COLO668 (cell line): Measurements from ENCODE around the gene HEATR9.
"Not testable (repeated sequence)": the region's sequence is repeated elsewhere in the genome, so short reads cannot be mapped to it uniquely, and the experiment has no call there.

ENCODE experiments used
- DNase-seq: peaks from one replicate; lab custom pipeline; 2025; ENCODE audit not compliant: unreplicated experiment; lab: John Stamatoyannopoulos, UW

HEATR9 gene, protein sequence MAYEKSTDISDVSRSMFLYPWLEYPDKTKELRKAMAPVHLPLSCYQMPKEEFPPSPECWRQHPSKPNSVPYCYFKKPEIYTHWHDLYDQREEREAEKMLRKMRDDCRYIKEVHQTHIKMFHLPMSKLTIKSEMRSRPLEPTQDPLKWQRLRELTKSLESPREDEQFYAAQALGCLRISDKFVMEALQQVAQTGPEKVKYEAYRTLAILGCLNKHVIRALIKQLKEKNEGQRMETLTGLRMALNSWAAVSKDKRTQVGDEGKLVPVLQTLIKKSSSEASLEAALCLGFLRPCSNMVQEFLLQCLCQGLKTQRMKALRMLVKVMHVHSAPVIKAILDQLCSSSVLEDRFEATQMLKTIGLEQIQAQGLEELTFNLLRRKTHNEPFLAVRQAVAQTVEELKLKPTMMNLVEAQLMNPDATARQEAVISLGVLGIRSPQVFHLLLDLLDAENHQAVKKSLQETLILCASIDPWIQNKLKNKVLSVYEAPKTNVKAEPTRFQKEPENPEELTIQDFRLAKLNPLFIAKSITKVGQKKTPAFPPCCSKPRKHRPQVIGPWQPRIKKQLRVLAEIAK

DNA sequence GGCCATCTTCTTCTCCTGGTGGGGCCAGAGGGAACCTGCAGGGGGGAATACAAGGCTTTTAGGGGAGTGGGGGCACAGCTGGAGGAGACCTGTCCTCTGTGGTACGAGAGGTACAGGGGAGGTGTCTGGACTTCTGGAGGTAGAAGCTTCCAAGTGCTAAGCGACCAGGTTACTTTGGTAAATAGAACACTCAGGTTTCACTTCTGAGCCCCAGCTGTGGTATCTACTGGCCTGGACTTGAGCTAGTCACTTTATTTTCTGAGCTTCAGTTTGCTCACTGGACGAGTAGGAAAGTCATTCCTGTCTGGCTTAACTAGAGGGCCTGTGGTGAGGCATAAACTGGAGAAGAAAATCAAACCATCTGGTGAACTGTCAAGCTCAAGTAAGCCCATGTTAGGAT is at the start of gene HEATR9:
Gene HEATR9, minus strand, starts transcription at position 155 of the 400 bp plus-strand sequence. Its CDS starts 149 bp downstream, at position 6.
- no peak for DNase-seq

DNA sequence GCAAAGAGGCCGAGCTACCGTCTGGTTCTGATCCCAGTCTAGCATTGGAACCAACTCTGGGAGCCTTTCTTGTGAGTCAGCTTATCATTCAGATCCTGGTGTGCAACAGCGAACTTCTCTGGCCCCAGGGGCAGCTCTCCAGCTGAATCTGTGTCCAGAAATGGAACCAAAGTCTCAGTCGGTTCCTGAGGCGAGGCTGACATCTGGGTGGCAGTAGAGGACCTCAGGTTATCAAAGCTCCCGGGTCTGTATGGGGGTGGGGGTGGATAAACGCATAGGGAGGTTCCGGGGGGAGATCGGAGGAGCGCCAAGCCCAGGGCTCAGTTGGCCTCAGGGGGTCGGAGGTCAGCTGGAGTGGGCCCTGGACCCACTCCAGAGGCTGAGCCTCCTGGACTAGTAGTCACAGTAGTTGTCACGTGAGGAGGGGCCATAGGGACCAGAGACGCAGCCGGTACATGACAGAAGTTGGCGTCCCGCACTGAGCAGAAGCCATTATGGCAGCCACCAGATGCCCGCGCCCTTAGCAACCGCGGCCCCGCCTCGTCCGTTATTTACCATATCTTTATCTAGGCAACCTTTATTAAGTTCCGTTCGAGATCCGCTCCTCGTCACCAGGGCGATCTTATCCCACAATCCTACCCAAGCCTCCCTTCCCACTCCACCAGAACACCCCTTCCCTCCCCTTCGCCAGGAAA is 49.0 kb upstream of the HEATR9 start:
- DNase-seq, result no peak

DNA sequence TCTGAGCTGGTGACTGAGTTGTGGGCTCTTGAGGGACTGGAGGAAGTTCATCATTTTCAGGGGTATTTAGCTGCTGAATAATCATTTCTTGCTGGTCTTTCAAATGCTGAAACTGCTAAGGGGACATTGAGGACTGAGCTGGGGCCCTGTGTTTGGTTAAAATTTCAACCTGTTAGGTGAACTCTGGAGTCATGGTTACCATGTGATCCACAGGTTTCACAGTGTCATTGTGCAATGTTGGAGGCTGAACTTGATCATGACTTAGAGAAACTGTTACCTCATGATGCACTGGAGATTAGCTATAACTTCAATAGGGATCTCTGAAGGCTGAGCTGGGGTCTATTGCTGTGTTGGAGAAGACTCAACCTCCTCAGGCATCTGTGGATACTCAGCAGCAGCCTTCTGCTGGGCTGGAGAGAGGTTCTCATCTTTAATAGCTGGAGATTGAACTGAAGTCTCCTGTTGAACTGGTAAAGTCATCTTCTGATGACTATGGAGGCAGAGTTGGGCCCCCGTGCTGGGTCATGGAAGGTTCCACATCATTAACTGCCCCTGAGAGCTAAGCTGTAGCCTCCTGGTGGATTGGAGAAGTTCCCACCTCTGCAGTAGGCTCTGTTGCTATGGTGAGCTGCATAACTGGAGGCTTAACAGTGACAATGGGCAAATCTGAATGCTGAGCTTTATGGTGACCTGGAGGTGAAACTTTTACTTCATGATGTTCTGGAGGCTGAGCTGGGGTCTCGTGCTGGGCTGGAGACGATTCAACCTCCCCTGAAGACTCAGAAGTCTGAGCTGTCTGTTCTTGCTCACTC is 46.7 kb upstream of the HEATR9 start:
- DNase-seq, result no peak

DNA sequence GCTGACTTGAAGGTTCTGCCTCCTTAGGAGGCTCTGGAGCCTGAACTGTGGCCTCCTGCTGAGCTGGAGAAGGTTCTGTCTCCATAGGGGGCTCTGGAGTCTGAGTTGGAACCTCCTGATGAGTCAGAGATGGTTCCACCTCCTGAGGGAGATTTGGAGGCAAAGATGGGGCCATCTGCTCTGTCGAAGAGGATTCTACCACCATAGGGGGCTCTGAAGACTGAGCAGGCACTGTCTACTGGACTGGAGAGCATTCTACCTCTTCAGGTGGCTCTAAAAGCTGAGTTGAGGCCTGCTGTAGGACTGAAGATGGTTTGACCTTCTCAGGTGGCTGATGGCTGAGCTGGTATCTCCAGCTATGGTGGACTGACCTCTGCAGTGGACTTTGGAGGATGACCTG is 45.7 kb upstream of the HEATR9 start:
- DNase-seq, result no peak

DNA sequence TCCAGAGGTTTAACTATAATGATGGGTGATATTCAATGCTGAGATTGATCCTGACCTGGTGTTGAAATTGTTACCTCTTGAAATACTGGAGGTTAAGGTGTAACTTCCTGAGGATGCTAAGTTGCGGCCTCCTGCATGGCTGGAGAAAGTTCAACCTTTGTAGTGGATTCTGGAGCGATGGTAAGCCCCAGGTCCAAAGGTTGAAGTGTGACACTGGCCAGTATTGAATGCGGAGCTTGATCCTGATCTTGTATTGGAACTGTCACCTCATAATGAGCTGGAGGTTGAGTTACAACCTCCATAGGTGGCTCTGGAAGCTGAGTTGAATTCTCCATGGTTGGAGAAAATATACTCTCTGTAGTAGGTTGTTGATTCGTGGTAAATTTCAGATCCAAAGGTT is 44.9 kb upstream of the HEATR9 start:
- no peak for DNase-seq

DNA sequence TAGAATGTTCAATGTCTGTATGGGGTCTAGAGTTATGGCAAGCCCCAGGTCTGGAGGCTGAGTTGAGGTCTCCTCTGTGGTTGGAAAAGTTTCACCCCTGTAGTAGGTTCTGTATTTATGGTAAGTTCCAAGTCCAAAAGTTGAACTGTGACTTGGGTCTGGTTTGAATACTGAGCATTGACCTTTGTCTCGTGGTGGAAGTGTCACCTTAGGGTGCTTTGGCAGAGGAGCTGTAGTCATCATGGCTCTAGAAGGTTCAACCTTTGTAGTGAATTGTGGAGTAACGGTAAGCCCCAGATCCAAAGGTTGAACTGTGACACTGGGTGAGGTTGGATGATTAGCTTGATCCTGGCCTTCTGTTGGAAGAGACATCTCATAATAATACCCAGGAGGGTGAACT is 44.3 kb upstream of the HEATR9 start:
- DNase-seq, result no peak

DNA sequence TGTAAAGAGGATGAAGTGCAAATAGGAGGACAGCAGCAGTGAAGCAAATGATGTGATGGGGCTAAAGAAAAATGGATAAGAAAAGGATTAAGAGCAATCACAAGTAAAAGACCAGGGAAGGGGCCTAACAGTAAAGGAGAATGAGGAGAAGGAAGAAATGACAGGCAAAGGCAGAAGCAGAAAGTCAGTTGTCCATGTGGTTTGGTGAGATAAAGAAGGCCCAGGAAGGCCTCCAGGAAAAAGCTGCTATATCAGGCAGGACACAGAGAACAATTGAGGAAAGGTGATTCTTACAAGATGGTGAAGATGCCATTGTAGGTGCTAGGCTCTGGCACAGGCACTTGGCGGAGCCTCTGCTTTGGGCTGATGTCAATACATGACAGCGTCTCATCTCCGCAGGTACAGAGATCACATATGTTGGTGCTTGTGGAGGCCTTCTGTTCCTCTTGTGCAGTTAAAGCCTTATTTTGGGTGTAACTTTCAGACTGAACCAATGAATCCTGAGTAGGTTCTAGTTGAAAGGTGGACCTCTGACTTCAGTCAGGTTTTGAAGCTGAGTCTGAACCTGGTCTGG is 43.7 kb upstream of the HEATR9 start:
- DNase-seq, result no peak

DNA sequence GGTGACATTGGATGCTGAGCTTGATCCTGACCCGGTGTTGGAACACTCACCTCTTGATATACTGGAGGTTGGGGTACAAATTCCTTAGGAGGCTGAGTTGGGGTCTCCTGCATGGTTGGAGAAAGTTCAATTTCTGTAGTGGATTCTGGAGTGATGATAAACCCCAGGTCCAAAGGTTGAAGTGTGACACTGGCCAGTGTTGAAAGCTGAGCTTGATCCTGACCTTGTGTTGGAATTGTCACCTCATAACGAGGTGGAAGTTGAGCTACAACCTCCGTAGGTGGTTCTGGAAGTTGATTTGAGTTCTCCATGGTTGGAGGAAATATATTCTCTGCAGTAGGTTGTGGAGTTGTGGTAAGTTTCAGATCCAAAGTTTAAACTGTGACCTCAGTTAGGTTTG is 40.7 kb upstream of the HEATR9 start:
- no peak for DNase-seq

DNA sequence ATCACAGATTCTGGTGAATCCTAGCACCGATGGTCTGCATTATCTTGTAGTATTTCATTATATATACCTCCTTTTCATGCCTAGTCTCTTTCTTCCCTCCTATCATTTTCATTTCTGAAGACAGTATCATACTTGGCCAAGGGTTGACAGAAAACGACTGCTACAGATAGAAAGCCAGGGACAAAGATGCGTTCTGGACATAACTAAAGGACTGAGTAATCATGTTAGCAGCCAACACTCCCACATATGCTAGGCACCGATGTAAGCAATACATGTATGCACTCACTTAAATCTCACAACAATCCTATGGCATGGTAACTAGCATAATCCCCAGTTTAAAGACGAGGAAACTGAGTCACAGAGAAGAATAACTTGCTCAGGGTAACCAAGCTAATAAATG is 39.0 kb upstream of the HEATR9 start:
- DNase-seq, result no peak

DNA sequence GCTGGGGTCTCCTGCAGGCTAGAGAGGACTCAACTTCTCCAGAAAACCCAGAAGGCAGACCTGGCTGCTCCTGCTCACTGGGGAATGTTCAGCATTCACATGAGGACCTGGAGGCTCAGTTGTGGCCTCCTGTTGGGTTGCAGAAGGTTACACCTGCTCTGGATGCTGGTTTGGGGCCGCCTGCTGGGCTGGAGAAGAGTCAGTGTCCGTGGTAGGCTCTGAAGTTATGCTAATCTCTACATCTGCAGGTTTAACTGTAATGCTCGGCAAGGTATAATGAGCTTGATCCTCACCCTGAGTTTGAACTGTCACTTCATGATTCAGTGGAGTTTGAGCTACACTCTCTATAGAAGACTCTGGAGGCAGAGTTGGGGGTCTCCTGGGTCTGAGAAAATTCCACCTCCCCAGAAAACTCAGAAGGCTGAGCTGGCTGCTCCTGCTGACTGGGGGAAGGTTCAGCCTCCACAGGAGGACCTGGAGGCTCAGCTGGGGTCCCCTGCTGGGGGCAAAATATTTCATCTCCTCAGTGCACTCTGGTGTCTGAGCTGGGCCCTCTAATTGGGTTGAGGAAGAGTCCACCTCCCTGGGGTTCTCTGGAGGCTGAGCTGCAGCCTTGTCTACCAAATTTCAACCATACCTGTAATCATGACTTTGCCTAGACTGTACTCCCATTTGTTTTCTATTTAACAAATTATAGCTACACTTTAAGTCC is 38.4 kb upstream of the HEATR9 start:
- DNase-seq, result no peak

DNA sequence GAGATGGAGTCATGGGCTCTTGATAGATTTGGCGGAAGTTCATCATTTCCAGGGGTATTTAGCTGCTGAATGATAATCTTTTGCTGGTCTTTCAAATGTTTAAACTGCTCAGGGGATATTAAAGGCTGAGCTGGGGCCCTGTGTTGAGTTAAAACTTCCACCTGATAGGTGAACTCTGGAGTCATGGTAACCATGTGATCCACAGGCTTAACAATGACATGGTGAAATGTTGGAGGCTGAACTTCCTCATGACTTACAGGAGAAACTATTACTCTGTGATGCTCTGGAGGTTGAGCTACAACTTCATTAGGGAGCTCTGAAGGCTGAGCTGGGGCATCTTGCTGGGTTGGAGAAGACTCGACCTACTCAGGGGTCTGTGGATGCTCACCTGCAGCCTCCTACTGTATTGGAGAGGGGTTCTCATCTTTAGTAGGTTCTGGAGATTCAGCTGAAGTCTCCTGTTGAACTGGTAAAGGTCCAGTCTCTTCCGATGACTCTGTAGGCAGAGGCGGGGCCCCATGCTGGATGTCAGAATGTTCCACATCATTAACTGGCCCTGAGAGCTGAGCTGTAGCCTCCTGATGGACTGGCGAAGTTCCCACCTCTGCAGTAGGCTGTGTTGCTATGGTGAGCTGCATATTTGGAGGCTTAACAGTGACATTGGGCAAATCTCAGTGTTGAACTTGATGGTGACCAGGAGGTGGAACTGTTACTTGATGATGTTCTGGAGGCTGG is 37.7 kb upstream of the HEATR9 start:
- DNase-seq, result no peak

DNA sequence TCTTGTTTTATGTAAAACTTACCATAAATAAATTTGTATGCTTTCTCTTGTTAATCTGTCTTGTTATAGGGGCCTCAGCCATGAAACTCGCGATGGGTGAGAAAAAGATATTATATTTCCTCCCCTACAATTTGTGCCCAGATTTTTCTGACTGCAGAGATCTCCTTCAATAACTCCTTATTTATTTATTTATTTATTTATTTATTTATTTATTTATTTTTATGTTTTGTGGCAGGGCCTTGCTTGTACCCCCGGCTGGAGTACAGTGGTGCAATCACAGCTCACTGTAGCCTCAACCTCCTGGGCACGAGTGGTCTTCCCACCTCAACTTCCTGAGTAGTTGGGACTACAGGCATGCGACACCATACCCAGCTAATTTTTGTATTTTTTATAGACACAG is 34.8 kb upstream of the HEATR9 start:
- no peak for DNase-seq

DNA sequence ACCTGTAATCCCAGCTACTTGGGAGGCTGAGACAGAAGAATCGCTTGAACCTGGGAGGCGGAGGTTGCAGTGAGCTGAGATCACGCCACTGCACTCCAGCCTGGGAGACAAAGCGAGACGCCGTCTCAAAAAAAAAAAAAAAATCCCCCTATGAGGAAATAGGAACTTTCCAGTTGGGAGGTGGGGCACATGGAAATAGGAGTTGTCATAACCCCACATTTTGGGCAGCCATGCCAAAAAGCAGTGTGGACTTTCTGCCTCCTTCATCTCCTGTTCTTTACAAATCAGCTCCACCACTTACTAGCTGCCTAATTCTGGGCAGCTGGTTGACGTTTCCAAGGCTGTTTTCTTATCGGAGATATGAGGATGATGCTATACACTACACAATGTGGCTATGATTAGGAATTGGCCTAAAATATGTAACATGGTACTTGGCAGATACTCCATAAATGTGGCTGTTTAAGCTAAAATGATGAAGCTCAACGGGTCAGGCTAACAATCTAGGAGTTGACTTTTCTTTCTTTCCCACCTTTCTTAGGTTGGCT is 33.0 kb upstream of the HEATR9 start:
- no peak for DNase-seq

DNA sequence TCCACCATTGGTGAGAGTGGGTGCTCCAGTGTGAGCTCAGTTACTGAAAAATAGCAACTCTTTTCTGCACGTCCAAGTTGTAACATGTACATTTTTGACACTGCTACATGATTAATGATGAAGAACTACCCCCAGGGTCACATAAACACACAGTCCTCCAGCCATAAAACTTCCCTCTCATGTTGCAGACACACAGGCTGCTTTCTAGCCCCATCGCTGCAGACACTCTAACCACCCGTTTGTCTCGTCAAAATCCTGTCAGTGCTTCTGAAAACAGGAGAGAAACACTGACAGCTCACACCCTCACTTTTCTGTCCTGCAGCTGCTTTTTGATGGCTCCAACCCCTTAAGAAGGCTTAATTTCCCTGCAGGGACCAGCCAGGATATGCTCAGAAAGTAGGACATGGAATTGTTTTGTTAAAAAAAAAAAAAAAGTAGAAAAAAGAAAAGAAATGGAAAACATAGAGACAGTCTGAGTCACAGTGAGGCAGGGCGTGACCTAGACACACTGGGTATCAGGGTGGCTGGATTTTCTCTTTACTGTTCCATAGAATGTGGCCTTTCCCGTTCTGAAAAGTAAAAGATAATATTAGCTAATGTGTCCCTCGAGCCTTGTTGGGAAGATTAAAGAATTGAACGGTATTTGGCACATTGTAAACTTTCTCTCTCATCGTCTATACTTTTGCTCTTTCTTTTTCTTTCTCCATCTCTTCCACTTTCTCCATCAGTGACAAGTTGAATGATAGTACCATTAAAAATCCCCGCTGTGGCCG is 32.2 kb upstream of the HEATR9 start:
- no peak for DNase-seq

DNA sequence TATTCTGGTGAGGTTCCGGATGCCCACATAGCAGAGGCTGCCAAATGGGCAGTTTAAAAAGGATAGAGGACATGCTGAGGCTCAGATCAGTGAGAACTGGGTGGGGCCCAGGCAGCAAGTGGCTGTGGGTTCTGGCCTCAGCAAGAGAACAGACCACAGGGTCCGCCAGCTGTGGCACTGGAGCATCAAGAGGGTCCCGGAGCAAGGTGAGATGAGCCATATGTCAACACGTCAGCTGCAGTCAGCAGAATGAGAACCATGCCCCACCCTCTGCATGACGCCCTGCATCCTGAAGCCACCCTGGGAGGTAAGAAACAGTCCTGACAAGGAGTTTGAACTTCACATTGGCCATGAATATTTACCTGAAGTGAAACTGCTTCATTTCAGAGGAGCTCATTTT is 31.6 kb upstream of the HEATR9 start:
- no peak for DNase-seq

DNA sequence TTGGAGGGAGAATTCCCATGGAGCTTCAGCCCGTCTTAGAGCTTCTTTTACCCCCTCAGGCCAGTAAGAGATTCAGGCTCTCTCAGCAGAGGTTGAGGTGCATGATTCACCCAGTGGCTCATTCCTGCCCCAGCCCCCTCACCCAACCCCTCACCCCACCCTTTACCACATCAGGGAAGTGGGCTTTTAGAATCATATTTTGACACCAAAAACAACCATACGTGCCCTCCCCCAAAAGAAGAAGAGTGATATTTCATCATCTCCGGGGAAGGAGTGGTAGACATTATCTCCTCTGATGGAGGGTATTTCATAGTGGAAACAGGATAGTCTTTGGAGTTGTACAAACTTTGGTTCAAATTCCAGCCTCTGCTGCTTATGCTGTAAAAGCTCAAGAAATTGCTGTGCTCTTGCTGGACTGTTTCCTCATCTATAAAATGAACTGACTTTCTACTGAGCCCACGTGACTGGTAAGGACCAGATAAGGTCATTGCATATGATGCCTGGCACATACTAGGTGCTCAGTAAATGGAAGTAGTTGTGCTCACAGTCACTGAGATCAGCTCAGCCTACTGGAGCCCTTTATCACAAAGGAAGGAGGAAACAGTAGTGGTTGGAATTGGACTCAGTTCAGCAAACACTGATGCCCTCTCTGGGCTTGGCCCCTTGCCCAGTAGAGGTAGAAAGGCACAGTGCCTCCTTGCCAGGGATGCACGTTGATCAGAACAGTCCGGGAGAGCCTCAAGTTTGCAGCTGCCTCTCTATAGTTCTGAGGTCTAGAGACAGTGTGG is 29.8 kb upstream of the HEATR9 start:
- DNase-seq, result peak; percentile 6

DNA sequence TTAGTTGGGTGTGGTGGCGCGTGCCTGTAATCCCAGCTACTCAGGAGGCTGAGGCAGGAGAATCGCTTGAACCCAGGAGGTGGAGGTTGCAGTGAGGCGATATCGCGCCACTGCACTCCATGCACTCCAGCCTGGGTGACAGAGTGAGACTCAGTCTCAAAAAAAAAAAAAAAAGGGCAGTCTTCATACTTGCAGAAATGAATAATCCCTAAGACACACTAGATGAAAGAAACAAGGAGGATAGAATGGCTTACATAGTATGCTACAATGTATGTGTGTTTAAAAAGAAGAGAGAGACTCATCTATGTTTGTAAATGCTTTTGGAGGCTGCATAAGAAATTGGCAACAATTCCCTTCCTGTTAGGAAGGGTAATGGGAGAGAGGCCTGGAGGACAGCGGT is 29.1 kb upstream of the HEATR9 start:
- not testable (repeated sequence) for DNase-seq
